HG03521 (cell line): ENCODE results near the gene TMTC2.
"Not testable (repeated sequence)": the region's sequence is repeated elsewhere in the genome, so short reads cannot be mapped to it uniquely, and the experiment has no call there.

Experiments used
- ATAC-seq: cut with Tn5 transposase; IDR thresholded peaks from one replicate; pipeline ENCODE4 v1.9.1; 2021; ENCODE audit warnings: mild to moderate bottlenecking, moderate library complexity; ENCODE audit not compliant: unreplicated experiment

The TMTC2 gene

DNA sequence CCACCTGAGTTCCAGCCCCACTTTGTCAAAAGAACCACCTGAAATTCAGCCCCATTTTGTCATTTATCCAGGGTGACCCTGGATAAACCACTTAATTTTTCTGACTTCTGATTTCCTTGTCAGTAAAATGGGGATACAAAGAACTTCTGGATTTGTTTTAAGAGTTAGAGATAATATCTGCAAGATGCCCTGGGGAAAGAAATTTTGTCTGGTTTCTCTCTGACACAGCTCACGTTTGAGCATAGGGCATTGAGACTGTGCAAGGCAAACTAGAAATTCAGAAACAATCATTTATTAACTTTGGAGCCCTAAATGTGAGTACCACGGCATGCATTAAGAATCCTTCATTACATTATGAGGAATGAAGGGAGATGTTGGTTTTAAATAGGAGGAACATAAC lies 37.2 kb downstream of the TMTC2 start:
- no peak for ATAC-seq

- ATAC-seq: no peak
These were observed 39.0 kb downstream of the TMTC2 start for GRCh38 chr12:82725741-82726140.

GRCh38 chr12:82727886-82728285 lies 41.2 kb downstream of the TMTC2 start:
- no peak for ATAC-seq

DNA sequence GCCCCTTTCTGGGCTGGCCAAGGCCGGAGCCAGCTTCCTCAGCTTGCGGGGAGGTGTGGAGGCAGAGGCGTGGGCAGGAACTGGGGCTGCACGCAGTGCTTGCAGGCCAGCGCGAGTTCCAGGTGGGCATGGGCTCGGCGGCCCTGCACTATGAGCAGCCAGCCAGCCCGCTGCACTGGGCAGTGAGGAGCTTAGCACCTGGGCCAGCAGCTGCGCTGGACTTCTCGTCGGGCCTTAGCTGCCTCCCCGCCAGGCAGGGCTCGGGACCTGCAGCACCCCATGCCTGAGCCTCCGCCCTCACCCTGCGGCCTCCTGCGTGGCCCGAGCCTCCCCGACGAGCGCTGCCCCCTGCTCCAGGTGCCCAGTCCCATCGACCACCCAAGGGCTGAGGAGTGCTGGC lies 42.0 kb downstream of the TMTC2 start:
- ATAC-seq: no peak

GRCh38 chr12:82730953-82731459 lies 44.3 kb downstream of the TMTC2 start:
- no peak for ATAC-seq

- ATAC-seq: no peak
These were observed 53.7 kb downstream of the TMTC2 start for GRCh38 chr12:82740129-82741000.

- ATAC-seq: no peak
These were observed 58.5 kb downstream of the TMTC2 start for GRCh38 chr12:82745063-82745674.

- ATAC-seq: no peak
These were observed 59.1 kb downstream of the TMTC2 start for GRCh38 chr12:82745807-82746206.

GRCh38 chr12:82746668-82747067 lies 60.0 kb downstream of the TMTC2 start:
- ATAC-seq: no peak

- ATAC-seq: no peak
These were observed 62.3 kb downstream of the TMTC2 start for GRCh38 chr12:82749015-82749414.

- ATAC-seq: no peak
These were observed 68.2 kb downstream of the TMTC2 start for GRCh38 chr12:82754856-82755255.

GRCh38 chr12:82756303-82756702 lies 69.6 kb downstream of the TMTC2 start:
- ATAC-seq: no peak

- no peak for ATAC-seq
These were observed 70.4 kb downstream of the TMTC2 start for GRCh38 chr12:82757059-82757458.

GRCh38 chr12:82757656-82758055 lies 71.0 kb downstream of the TMTC2 start:
- no peak for ATAC-seq

DNA sequence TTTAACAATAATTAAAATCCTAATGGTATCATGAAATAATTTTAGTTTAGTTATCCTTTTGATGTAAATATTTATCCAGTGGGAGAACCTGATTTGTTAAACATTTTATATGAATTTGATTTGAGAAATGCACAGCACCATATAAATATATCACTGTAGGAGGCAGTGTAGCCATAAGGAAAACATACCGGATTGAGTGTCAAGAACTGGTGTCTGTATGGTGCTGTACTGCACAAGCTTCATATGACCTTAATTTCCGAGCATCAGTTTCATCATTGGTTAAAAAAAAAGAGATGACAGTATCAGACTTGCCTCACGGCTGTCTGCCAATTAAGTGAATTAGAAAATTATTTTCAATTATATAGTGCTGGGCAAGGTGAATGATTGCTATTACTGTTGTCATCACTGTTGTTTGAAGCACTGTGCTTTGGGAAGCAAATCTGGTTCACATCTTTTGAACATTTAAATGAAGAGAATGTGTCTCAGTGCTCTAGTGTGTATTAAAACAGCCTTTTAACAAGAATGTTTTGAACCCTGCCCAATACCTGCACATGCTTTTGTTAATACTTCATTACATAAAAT lies 72.1 kb downstream of the TMTC2 start:
- no peak for ATAC-seq

DNA sequence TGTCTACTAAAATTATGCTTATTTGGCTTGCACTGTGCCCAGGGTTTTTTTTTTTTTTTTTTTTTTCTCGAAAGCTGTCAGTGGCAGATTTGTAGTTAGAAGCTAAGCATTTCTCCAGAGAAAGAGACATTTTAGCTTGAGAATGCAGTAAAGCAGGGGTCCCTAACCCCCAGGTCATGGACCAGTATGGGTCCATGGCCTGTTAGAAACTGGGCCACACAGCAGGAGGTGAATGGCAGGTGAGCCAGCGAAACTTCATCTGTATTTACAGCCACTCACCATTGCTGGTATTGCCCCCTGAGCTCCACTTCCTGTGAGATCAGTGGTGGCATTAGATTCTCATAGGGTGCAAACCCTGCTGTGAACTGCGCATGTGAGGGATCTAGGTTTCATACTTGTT lies 73.7 kb downstream of the TMTC2 start:
- ATAC-seq: no peak

DNA sequence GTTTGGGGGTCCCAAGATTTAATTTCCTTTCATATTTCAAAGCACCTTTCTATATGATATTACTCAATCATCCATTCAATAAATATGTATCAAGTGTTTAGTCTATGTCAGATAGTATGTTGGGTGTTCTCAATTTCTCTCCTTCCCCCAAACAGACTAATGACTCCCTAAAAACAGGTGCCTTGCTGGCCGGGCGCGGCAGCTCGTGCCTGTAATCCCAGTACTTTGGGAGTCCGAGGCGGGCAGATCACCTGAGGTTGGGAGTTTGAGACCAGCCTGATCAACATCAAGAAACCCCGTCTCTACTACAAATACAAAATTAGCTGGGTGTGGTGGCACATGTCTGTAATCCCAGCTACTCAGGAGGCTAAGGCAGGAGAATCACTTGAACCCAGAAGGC lies 78.5 kb downstream of the TMTC2 start:
- ATAC-seq: not testable (repeated sequence)

DNA sequence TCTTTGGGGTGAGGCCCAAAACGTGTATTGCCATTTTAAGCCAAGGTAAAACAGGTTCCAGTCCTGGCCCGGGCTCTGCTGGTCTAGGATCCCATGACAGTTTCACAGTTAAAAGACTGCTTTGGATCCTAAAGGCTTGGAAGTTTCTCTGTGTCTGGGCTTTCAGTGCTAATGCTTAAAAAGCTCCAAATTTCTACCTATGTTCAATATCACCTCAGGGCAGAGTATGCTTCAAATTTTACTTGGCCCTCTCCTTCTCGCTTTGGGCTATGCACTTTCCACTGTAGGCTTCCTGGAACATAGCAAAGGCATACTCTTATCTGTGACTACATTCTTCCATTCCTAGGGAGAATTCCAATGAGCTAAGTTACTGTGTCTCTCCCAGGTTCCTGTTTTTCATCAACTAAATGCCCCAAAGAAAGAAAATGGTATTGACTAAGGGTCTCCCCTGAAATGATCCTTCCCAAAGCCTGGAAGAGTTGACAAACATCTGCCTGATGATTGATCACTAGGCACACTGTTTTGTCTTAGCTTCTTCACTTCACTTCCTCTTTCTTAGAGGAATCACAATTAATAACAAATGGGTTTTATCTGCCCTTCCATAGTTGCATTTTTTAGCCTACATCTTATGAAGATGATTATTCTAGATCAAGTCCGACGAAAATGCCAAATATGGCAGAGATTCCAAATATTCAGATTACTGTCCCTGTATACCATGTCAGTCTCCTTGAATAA lies 79.4 kb downstream of the TMTC2 start:
- no peak for ATAC-seq

DNA sequence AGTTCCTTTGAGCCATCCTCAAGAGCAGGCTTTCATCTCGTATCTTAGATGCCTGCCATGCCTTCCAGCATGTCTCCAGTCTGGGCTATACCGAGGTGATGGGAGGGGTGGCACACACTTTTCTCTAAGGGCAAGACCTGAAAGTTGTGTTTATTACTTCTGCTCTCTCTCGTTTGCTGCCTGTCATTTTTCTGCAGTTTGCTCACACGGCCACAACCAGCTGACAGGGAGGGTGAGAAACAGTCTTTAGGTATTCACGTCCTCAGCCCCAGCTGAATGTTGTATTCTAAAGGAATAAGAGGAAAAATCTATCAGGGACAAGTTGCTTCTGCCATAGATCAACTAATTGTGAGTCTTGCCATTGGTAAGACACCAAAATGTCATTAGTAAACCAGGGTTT lies 88.0 kb downstream of the TMTC2 start:
- no peak for ATAC-seq

DNA sequence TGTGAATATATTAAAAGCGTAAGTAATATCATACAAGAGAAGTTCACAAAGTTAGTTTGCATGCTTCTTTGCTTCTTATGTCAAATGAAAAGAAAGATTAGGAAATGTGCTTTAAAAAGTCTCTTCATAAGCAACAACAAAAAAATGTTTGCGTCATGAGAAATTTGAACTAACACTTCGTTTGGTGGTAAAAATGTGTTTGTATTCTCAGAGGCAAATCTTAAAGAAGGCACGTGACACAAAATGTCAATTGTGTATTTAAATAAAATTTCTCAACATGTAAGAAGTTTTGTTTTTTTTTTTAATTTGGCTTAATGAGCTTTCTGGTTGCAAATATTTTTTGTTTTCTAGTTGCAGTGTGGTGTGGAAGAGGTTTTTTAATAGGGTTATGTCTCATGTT lies 93.8 kb downstream of the TMTC2 start:
- ATAC-seq: no peak

DNA sequence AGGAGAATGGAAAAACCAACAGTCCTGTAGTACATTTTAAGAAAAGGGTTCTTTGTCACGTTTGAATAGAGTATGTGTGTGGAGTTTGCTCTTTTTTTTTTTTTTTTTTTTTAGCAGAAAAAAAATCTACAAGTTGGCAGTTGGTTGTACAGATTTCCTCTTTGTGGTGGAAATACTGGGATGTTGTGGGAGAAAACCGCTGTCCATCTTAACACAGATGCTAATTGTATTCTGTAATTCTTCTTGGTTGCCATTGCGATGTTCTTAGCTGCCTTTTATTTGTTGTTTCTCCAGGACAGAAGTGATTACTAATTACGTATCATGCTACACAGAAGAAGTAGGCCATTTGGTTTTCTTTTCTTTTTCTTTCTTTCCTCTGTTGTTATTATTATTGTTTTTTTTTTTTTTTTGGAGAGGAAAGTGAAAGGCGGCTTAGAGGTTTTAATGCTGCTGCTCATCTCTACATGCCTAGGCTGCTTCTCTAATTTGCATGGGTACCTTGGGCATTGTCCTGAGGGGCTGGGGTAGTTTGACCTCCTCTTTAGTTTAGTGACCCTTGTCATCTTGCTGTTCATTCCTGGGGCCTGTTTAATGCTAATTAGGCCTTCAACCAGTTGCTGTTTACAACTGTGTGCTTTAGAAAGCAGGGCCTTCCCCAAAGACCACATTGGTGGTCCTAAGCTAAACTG lies 94.7 kb downstream of the TMTC2 start:
- ATAC-seq: no peak
